H1 (cell line): ENCODE results near the gene RICTOR. TPM values are rescaled to one million over a fixed set of nuclear protein-coding genes. Genes with fewer than 3 reads are reported as not detected.

Experiments
- KDM1A ChIP-seq: fragments of 200-600, 300-600 bp; sonication (generic); IDR thresholded peaks from 2 replicates; pipeline ENCODE4 v1.7.1; 2016; ENCODE audit warnings: mild to moderate bottlenecking, low read length, borderline replicate concordance
- KDM5A ChIP-seq: fragments of 200-600 bp; IDR thresholded peaks from 2 replicates; pipeline ENCODE4 v1.7.1; 2012; ENCODE audit warnings: mild to moderate bottlenecking, low read length, inconsistent platforms, mixed read lengths
- SP4 ChIP-seq: IDR thresholded peaks from 2 replicates; pipeline ENCODE4 v1.6.1; 2012; ENCODE audit warnings: low read length, inconsistent platforms
- polyA plus RNA-seq, 7 experiments: library from polyadenylated mRNA; depleted of rRNA in 3 of 7; stranded (reverse) in 5 of 7; unstranded in 2 of 7; fragments of >200 nt in 5 of 7; fragments of 200-250 nt in 2 of 7; gene quantifications; 1 replicate in 5 of 7; 2 replicates in 1 of 7; 4 replicates in 1 of 7; pipeline versions ENCODE4 v1.2.1 to v1.2.3, GENCODE V29; 2011 to 2013; ENCODE audit warnings: missing spikeins in 2 of 7, mixed read lengths in 2 of 7
- total RNA-seq: library from RNA; stranded (reverse); fragmentation: NEBNext Ultra II Directional; extraction: Animal tissue kit (Norgen Biotek cat#: 25700); gene quantifications from 2 replicates; pipeline ENCODE4 v1.2.1, GENCODE V29; 2021
- TF ChIP-seq, protein P1 (sequence below): IDR thresholded peaks from 2 replicates; pipeline ENCODE4 v1.6.1; 2012; ENCODE audit warnings: low read length, inconsistent platforms
- TF ChIP-seq, protein P2 (sequence below): IDR thresholded peaks from 2 replicates; pipeline ENCODE4 v1.6.1; 2011; ENCODE audit warnings: low read length, improper control_type of control experiment

RICTOR gene
- total and polyA plus RNA-seq, 2 of the 8 experiments (the other 6 are each of a cell fraction or from before 2014, with no cell fraction given): 4.3 to 26.6 TPM

DNA sequence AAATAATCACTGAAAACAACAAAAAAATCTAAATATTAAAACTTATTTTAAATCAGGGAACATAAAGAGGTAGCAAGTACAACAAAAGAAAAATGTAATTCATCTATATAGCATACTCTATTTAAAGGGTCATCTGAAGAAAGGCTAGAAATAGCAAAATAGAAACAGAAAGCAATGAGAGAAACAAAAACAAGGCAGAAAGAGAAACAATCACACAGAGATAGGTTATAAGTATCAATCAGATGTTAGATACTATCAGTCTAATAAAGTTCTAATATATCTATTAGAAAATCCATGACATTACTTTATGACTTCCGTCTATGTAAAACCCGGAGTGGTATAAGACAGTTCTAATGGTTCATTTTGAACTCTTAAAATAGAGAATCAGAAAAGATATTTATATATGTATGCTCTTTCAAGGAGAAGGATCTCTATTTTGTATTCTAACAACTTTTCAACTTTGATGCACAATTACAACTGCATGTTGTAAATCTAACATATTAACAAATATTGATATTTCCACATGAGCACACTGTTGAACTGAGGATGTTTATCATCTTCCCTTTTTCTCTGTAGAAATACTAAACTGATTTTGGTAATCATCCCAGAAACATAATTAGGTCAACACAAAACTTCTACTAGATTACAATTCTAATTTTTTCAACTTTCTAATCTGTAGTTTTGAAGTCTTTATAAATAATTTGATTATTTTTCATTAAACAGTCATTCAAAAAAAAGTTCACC lies 15.8 kb downstream of the RICTOR start (continued):
- TF ChIP-seq, protein P1, sequence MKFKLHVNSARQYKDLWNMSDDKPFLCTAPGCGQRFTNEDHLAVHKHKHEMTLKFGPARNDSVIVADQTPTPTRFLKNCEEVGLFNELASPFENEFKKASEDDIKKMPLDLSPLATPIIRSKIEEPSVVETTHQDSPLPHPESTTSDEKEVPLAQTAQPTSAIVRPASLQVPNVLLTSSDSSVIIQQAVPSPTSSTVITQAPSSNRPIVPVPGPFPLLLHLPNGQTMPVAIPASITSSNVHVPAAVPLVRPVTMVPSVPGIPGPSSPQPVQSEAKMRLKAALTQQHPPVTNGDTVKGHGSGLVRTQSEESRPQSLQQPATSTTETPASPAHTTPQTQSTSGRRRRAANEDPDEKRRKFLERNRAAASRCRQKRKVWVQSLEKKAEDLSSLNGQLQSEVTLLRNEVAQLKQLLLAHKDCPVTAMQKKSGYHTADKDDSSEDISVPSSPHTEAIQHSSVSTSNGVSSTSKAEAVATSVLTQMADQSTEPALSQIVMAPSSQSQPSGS: no peak
- TF ChIP-seq KDM1A: no peak
- TF ChIP-seq KDM5A: no peak
- TF ChIP-seq SP4: no peak
- TF ChIP-seq, protein P2, sequence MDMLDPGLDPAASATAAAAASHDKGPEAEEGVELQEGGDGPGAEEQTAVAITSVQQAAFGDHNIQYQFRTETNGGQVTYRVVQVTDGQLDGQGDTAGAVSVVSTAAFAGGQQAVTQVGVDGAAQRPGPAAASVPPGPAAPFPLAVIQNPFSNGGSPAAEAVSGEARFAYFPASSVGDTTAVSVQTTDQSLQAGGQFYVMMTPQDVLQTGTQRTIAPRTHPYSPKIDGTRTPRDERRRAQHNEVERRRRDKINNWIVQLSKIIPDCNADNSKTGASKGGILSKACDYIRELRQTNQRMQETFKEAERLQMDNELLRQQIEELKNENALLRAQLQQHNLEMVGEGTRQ: no peak
